DMS153 (cell line): ENCODE data around the gene KMT5C.
"Not testable (repeated sequence)": the region's sequence is repeated elsewhere in the genome, so short reads cannot be mapped to it uniquely, and the experiment has no call there.

Source experiments
- DNase-seq: peaks from one replicate; lab custom pipeline; 2025; lab: John Stamatoyannopoulos, UW

Gene KMT5C

DNA sequence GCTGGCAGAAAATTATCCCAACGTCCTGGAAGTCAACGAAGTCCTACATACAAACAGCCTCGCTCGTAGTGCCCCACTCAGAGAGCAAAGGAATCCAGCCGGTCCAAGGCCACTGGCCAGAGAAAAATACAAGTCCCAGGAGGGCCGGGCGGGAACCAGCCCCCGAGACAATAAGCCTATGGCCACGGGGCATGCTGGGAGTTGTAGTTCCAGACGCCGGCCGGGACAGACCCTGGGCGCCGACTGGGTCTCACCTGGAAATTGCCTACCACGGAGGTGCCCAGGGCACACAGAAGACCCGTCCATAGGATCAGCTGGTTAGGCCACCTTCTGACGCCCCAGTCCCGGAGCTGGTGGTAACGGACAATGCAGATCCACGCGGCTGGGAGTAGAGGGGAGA, 19.9 kb upstream of the KMT5C start:
- peak; percentile 29 for DNase-seq

DNA sequence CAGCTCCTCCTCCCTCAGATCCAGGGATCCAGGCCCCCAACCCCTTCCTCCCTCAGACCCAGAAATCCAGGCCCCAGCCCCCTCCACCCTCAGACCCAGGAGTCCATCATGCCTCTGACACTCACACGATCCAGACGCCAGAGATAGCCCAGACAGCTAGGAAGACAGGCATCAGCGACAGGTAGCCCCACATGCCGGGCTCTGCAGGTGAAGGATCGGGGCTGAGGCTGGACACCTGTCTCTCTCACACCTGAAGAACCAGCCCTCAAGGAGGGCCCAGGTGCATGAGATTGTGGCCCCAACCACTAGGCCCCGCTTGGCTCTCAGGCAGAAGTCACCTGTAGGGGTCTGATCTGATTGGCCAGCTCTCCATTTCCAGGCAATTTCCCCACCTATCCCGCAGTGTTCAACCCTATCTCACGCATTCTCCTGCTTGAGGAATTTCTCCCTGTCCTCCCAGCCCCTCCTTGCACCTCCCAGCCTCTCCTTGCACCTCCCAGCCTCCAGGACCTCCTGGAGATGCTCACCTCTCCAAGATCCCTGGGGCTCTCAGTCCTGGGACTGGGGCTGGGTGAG, 18.7 kb upstream of the KMT5C start:
- no peak for DNase-seq

DNA sequence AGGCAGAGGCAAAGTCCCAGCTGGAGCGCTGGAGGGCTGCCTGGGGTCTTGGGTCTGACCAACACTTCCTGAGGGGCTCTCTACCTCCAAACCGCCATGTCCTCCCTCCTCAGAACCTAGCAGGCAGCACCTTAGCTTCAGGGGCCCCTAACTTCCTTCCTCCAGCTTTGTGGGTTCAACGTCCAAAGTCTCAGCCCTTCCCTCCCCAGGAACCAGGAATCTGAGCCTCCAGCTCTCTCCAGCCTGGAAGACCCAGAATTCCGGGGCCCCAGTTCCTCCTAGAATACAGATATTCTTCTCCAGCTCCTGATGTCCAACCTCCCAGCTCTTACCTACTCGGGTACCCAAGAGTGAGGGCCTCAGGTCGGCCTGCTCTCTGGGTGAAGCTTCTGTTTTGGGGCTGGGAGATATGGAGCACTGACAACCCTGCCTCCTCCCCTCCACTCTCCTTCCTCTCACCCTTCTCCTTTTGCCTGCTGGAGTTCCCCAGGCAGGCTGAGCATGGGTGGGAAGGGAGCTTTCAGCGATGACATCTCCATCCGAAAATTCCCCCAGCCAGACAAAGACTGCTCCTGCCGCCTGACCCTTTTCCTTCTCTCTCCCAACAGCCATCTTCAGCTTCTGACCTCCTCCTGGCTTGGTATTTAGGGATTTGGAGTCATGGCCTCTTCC, 18.1 kb upstream of the KMT5C start:
- DNase-seq = no peak

DNA sequence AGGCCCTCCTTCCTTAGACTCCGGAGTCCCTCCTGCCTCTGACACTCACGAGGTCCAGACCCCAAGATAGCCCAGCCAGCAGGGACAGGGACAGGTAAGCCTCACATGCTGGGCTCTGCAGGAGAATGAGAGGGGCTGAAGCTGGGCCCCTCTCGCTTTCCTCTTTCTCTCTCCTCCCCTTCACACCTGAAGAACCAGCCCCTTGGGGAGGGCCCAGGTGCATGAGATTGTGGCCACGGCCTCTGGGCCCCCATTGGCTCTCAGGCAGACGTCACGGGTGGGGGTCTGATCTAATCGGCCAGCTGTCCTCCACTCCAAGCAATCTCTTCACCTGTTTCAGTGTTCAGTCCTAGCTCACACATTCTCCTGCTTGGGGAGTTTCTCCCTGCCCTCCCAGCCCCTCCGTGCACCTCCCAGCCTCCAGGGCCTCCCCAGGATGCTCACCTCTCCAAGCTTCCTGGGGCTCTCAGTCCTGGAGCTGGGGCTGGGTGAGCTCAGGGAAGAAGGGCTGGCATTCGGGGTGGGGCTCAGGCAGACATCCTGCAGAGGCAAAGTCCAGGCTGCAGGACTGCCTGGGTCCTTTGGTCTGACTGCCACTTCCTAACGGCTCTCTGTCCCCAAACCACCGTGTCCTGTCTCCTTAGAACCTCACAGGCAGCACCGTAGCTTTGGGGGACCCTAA, 17.3 kb upstream of the KMT5C start:
- DNase-seq = no peak

DNA sequence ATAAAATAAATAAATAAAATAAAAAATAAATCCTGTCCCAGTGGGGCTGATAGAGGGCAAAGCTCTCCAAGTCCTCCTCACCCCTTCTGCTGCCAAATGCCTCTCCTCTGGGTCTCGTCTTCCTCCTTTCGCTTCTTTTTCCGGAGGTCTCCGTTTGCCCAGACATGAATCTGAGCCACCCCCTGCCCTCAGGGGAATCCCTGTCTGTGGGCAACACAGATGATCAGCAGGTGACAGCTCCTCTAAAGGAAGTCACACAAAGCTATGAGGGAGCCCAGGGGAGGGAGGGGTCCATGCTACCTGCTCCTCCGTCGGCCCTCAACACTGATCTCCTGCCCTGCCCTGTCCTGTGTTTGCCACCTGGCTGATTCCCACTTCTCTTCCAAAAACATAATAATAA, 15.0 kb upstream of the KMT5C start:
- DNase-seq = no peak

DNA sequence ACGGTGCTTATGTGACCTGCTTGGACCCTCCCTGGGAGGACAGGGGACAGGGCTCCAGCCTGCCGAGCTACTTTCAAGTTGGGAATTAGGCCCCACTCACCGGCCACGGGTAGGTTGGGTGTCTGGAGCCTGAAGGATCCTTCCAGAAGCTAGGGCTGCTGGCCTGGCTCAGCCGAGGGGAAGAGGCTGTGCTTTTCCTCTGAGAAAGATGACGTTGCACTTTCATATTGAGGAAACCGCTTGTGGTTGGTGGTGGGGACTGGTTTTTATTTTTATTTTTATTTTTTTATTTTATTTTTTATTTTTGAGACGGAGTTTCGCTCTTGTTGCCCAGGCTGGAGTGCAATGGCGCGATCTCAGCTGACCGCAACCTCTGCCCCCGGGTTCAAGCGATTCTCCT, 14.5 kb upstream of the KMT5C start, which contains the start of gene TMEM150B:
Gene TMEM150B (minus strand): TSS at position 170 of the 400 bp plus-strand sequence. CDS start 4,305 bp downstream, outside the sequence.
- no peak for DNase-seq

DNA sequence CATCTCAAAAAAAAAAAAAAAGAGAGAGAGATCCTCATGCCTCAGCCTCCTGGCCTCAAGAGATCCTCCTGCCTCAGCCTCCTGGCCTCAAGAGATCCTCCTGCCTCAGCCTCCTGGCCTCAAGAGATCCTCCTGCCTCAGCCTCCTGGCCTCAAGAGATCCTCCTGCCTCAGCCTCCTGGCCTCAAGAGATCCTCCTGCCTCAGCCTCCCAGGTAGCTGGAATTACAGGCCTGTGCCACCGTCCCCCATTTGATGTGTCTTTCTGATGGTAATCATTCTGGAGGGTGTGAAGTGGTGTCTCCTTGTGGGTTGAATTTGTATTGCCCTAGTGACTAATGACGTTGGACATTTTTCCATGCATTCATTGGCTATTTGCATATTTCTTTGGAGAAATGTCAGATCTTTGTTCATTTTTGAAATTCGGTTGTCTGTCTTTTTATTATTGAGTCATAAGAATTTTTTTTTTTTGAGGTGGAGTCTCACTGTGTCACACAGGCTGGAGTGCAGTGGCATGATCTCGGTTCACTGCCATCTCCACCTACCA, 10.8 kb upstream of the KMT5C start:
- not testable (repeated sequence) for DNase-seq

DNA sequence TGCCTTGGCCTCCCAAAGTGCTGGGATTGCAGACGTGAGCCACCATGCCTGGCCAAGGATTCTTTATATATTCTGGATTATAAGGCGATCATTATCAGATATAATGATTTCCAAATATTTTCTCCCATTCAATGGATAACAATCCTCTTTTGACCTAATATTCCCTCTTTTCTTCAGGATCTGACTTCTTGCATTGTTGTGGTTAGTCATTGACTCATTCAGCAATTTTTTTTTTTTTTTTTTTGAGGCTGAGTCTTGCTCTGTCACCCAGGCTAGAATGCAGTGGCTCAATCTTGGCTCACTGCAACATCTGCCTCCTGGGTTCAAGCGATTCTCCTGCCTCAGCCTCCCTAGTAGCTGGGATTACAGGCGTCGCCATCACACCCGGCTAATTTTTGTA, 9.9 kb upstream of the KMT5C start:
- not testable (repeated sequence) for DNase-seq

DNA sequence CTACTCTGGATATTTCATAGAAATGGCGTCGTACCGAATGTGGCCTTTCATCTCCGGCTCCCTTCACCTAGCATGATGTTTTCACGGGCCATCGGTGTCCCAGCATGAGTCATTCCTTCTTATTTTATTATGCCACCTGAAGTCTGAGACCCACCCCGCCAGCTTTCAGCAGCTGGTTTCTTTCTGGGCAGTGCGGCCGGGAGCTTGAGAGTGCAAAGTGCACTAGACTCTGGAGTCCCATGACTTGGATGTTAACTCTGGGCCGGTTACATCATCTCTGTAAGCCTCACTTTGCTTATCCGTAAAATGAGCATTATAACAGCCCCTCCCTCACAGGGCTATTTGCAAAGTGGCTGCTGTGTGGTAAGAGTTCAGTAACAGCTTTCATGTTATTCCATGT, 5.8 kb upstream of the KMT5C start:
- no peak for DNase-seq

DNA sequence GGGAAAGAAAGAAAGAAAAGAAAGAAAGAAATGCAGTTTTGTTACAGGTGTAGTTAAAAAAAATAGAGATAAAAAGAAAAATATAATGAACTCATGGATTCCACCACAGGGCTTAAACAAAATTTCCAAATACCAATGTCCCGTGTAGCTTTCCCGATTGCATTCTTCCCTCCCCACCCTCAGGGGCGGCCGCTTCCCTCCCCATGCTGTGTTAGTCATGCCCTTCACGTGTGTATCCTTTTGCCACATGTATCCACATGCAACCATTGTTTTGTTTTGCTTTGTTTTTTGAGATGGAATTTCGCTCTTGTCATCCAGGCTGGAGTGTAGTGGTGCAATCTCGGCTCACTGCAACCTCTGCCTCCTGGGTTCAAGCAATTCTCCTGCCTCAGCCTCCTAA, 3.6 kb upstream of the KMT5C start:
- DNase-seq = no peak

DNA sequence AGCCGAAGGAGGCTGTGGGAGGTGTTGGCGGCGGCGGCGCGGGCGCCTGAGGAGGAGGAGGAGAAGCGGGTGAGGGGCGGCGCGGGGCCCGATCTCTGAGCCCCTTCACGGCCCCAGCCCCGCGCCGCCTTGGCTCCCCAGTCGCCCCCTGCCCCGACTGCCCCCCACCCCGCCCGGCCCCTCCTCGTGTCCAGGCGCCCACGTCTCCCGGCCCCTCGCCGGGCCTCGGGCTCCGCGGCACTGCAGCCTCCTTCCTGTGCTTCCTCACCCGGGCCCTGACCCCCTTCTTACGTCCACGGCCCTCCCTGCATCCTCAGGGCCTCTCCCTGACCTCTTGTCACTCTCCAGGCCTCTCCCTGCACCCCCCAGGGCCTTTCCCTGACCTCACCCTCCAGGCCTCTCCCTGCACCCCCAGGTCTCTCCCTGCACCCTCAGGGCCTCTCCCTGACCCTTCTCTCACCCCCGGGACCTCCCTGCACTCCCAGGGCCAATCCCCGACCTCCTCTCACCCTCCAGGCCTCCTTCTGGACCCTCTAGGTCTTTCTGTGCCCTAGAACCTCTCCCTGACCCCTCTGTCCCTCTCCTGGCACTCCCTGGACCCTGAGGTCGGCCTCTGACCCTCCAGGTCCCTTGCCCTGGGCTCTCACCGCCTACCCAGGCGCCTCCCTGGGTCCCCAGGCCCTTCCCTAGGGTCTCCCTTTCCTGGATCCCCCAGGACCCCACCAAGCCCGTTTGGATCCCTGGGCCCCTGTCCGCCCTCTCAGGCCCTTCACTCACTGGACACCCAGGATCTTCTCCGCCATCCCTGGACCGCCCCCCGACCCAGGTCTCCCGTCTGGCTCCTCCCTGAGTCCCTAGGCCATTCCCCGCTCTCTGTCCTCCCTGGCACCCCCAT, 460 bp downstream of the KMT5C start:
- DNase-seq = no peak

DNA sequence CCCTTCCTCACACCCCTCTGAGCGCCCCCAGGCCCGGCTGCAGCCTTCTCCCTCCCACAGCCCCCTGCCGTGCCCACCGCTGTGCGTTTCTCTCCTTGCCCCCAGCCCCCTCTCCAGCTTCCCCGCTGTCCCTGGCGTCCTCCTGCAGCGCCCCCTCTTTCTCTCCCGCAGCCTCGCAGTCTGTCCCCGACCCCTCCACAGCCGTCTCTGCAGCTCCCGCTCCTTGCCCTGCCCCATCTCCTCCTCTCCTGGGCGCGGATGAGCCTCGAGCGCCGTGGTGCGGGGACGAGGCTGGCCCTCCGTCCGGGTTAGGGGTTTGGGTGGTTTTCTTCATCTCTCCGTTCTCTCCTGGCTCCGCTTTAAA, 1.1 kb downstream of the KMT5C start:
- DNase-seq = no peak

DNA sequence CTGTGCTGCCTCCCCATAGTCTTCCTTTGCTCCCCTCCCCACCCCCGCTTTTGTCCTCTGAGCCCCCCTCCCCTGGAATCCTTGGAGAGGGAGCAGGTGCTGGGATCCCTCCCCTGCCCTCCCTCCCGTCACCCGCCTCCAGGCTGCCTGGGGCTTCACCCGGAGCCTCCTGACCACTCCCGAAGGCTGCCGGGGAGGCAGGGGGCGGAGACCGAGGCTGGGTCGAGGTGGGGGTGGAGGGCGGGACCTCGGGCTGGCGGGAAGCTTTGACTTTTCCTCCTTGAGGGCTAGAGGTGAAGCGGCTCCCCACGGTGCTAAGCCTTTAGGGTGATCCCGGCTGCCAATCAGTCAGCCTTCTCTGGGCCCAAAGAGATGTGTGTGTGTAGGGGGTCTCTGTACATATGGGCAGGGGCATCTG, 1.5 kb downstream of the KMT5C start:
- peak; percentile 56 for DNase-seq

DNA sequence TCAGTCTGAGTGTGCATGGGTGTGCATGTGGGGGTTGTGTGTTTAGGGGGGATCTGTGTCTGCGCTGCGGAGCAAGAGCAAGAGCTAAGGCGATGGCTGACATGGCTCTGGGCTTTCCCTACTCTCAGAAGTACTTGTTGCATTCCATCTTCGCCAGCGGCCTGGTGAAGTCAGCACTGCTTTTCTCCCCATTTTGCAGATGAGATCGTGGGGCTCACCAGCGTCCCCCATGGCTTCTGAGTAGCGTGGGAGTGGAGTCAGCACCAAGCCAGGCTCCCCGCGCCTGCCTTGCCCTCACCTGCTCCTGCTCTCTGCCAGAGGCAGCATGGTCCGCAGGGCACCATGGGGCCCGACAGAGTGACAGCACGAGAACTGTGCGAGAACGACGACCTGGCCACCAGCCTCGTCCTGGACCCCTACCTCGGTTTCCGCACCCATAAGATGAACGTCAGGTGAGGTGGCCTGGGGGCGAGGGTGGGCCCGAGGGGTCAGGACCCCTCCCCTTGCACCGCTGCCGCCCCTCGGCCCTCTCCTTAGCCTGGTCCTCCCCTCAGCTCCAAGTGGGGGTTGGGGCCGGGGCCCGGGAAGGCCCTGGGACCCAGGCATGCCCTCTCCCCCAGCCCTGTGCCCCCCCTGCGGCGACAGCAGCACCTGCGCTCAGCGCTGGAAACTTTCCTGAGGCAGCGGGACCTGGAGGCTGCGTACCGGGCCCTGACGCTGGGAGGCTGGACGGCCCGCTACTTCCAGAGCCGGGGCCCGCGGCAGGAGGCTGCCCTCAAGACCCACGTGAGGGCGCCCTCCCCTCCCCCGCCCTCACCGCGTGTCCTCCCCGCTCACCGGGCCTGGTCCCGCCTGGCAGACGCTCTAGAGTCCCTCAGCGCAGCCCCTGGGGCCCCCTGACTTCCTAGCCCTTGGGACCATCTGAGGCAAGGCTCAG, 2.2 kb downstream of the KMT5C start:
- no peak for DNase-seq

DNA sequence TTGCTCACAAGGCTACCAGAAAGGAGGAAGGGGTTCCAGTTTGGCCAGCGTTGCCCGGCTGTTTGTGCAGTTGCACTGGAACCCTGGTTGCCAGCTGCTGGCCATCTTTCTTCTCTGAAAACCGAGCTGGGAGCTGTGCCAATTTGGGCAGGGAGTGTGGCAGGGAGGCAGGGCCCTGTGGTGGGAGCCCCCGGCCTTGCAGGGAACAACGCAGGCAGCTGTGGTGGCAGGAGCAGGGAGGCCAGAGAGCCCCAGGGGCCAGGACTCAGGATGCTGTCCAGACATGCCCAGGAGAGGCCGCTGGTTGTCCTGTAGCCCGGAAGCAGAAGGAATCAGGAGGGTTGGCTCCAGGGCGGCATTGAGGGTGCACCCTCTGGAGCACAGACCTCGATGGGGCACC, 4.8 kb downstream of the KMT5C start:
- DNase-seq = peak; percentile 3

DNA sequence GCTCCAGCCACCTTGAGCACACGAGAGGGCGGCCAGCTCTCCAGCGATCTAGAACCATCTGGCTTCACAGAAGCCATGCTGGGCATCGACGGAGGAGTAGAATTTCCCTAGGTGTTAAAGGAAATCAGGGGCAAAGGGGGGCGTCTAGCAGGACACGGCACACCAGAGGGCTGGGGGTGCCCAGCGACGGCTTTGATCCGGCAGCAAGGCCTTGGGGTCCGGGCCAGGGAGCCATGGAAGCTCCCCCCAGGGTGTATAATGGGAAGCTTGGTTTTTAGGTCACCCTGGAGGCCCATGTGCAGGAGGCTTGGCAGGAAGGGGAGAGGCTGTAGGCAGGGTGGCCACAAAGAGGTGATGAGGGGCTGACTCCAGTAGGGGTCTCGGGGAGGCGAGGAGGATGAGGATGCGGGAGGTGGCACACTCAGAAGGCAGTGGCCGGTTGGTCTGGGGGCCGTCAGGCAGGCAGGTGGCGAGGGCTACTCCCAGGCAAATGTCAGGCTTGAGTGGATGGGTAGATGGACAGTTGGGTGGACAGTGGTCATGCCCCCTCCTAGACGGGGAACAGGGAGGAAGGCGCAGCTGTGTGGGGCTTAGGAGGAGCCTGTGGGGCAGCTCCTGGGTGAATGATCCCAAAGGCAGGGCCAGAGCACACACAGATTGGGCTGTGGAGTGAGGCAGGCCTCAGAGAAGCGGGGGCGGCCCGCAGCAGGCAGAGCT, 5.6 kb downstream of the KMT5C start:
- no peak for DNase-seq

DNA sequence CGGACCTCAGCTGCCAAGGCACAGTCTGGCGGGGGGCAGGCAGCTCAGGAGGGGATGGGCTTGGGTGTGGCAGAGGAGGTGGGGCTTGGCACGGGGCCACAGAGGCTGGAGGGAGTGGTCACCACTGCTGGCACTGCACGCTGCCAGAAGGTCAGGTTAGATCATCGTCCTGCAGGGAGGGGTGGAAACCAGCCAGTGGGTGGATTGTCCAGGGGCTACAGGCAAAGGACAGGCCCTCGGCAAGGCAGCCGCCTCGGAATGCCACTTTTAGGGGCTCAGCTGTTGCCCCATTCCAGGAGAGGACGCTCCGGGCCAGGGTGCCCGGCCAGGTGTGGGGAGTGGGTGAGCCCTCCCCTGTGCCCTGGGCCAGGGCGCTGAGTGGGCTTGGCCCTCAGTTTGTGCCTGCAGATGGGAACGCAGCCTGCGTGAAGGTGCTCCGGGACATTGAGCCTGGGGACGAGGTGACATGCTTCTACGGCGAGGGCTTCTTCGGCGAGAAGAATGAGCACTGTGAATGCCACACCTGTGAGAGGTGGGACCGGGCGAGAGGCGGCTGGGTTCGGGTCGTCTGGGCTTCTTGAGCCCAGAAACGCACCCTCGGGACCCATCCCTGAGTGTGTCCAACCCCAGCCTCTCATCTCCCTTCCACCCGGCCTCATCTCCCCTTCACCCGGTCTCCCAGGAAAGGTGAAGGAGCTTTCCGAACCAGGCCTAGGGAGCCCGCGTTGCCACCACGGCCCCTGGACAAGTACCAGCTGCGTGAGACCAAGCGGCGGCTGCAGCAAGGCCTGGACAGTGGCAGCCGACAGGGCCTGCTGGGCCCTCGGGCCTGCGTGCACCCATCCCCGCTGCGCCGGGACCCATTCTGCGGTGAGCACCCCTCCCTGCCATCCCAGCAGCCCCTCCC, 6.4 kb downstream of the KMT5C start:
- DNase-seq = no peak

DNA sequence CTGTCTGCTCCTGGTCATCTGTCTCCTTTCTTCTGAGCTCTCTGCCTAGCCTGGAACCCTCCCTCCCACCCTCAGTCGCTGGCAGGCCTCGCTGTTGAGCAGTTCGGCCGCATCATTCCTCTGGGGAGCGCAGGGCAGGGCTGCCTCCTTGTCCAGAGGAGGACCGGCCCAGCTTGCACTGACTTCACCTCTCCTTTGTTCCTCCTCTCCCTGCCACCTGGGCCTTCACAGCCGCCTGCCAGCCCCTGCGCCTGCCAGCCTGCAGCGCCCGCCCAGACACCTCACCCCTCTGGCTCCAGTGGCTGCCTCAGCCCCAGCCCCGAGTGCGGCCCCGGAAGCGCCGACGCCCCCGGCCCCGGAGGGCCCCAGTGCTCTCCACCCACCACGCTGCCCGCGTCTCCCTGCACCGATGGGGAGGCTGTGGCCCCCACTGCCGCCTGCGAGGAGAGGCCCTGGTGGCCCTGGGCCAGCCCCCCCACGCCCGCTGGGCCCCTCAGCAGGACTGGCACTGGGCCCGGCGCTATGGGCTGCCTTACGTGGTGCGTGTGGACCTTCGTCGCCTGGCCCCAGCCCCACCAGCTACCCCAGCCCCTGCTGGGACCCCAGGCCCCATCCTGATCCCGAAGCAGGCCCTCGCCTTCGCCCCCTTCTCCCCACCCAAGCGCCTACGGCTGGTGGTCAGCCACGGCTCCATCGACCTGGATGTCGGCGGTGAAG, 7.2 kb downstream of the KMT5C start:
- no peak for DNase-seq
